Left renal pelvis (tissue), 4 donors: ENCODE measurements around the gene STXBP4. TPM values are rescaled to one million over a fixed set of nuclear protein-coding genes. Genes with fewer than 3 reads are reported as not detected.

ENCODE experiments used
- DNase-seq, 4 donors: peaks; one replicate each; pipeline ENCODE4 v3.0.0-alpha.2; 2013; ENCODE audit warnings: low read depth in 4 of 4, low spot score in 3 of 4
- polyA plus RNA-seq, 4 donors: library from polyadenylated mRNA; unstranded; fragments of 120-200 nt; gene quantifications; one replicate each; pipeline ENCODE4 v1.2.1, GENCODE V29; 2013; ENCODE audit not compliant: insufficient read length in 4 of 4

The STXBP4 gene
- polyA plus RNA-seq, 4 donors: 11.5 to 21.1 (median 18.7) TPM

- DNase-seq: no peak
These were observed 142.0 kb downstream of the STXBP4 start for GRCh38 chr17:55110521-55110920.

DNA sequence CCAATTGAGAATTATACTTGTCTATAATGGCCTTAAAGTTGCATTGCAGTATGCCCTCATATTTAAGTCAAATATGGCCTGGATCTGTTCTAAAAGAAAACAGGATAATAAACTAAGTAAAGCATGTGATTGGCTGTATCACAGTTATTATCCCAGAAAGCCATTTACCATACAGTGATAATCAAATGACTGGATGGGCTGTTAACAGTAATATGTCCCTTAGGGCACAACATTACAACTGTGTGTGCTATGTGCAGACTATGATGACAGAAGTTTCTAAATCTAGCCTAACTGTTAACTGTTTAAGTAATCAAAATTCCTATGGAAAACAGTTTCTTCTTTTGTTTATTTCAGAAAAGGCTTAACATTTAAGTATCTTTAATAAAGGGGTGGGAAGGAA is 145.7 kb downstream of the STXBP4 start:
- no peak for DNase-seq

- DNase-seq: no peak
These were observed 147.9 kb downstream of the STXBP4 start for GRCh38 chr17:55116440-55116914.

- DNase-seq: no peak
These were observed 148.6 kb downstream of the STXBP4 start for GRCh38 chr17:55117164-55117563.

- no peak for DNase-seq
These were observed 152.1 kb downstream of the STXBP4 start for GRCh38 chr17:55120651-55121050.

GRCh38 chr17:55121268-55121667 is 152.7 kb downstream of the STXBP4 start:
- no peak for DNase-seq

- no peak for DNase-seq
These were observed 153.5 kb downstream of the STXBP4 start for GRCh38 chr17:55122114-55122513.

- no peak for DNase-seq
These were observed 156.3 kb downstream of the STXBP4 start for GRCh38 chr17:55124730-55125360.

GRCh38 chr17:55133583-55133982 is 165.0 kb downstream of the STXBP4 start:
- no peak for DNase-seq

DNA sequence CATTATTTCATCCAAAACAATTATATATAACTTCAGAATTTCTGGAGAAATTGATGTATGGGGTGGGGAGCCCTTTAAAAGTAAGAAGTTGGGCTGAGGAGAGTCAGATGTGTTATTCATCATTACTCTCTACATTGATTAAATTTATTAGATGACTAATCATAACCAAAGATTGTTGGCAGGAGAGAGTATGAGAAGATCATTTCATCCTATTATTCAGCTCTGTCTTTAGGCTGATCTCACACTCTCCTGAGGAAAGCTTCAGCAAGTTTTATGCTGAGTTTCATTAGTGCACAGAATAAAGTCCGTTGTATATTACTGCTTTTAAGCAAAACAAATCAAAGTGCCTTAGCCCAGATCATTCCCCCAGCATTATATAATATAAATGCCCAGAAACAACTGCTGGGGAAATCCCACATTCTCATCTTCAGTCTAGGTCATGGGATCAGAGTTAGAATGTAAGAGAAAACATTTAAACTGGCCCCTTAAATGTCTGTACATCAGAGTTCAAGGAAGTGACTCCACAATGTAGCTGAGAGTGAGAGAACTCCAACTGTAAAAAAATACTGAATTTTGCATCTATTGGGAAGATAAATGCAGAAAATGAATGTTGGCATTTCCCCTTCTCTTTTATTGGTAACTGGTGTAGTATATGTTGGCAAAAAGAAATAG is 166.1 kb downstream of the STXBP4 start:
- DNase-seq: no peak

DNA sequence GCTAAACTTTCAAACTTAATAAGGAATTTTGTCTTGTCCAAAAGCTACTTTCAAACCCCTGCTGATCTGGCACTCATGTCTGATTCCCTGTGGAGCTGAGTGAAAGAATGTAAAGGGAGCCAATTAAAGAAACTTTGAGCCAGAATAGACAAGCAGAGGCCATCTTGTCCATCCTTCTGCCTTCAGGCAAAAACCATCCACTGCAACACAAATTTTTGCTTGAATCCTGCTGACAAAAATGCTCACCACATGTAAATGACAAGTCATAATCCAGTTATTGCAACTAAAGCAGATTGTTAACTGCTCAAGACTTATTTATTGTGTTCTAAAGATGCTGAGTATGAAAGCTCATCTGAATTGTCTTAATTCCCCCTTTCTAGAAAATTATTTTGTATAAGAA is 172.2 kb downstream of the STXBP4 start:
- DNase-seq: no peak

- no peak for DNase-seq
These were observed 176.0 kb downstream of the STXBP4 start for GRCh38 chr17:55144518-55144917.

- no peak for DNase-seq
These were observed 180.9 kb downstream of the STXBP4 start for GRCh38 chr17:55149485-55149884.

GRCh38 chr17:55152236-55152635 is 183.7 kb downstream of the STXBP4 start:
- no peak for DNase-seq

DNA sequence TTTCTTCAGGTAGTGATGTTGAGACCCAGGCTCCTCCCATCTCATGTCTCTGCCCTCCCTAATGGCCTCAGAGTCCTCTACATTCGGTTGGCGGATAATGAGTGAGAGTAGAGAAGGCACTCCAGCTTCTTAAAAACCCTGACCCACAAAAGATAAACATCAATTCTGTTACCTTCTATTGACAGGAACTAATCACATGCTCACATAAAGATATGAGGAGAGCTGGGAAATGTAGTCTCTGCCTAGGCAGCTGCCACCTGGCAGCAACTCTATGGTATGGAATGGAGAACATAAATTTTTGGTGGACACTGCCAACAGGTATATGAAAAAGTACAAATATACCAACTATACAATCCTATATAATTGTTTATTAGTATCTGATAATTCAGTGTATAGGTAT is 185.5 kb downstream of the STXBP4 start:
- DNase-seq: no peak

GRCh38 chr17:55155856-55156560 is 187.4 kb downstream of the STXBP4 start:
- no peak for DNase-seq

DNA sequence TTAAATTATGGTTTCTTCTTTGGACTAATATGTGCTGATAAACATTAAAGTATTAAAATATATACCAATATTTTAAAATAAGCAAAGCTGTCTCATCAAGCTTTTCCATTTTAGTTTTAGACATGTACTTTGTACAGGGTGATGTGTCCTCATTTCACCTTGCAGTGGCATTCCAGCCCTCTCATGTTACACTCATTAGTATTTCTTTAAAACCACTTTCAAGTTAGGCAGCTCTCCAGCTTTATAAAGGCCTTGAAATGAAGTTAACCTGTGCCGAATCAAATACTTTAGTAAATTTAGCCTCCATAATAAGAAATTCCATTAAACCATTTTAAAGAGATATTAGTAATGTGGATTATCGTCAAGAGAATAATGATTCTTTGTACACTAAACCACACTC is 188.6 kb downstream of the STXBP4 start:
- no peak for DNase-seq

DNA sequence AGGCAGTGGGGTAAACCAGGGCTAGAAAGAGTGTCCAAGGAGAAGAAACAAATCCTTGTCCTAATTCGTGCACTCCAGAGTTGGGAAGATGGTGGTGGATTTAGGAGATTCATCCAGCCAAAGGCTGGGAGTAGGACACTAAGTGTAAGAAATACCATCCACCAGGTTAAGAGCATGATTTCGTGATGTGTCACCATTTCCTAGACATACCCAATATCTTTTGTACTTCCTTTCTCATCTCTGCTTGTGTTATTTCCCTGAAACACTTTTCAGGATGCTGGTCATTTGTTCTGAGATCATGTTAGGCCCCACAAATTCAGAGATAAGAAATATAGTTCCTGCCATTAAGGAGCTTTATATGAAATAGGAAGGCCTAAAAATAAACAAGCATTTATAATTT is 189.9 kb downstream of the STXBP4 start:
- DNase-seq: no peak

DNA sequence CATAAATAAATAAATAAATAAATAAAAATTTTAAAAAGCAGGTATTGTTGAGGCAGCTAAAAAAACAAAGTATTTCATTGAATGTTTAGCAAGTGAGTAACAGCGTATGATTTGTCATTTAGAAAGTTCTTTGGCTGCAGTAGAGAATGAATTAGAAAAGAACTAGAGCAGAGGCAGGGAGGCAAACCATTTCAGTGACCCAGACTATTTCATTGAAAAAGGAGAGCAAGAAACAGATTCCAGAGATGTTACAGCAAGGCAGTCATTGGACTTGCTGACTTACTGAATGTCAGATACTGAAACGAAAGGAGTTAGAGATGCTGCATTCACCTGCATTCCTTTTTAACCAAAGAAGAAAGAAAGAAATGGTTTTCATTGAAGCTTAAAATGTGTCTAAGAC is 190.7 kb downstream of the STXBP4 start:
- no peak for DNase-seq

- no peak for DNase-seq
These were observed 191.9 kb downstream of the STXBP4 start for GRCh38 chr17:55160501-55160900.

DNA sequence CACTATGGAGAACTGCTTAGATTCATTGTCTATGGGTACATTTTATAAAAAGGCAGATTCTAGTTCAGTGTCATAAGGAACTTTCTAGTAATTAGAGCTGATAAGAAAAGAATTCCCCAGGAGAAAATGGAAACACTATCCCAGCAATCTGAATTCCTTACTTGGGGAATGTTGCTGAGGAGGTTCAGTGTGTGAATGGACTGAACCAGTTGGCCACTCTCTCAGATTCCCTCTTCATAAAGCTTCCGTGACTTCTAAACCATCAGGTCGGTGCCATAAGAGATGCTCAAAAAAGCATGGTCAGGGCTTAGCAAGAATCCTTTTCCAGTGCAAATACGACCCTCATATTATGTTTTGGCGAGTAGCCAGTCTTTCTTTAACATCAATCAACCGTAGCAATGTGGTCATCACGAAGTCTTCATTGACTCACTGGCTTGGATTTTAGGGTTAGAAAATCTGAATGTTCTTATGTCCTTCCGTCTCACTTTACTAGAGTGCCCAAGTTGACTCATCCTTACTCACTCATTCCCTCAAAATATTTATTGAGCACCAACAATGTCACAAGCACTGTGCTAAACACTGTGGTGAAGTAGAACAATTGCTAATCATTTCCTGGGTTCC is 193.5 kb downstream of the STXBP4 start:
- DNase-seq: no peak
